H1 (cell line): ENCODE data around the gene OGDH. TPM values are rescaled to one million over a fixed set of nuclear protein-coding genes. Genes with fewer than 3 reads are reported as not detected.
"Not testable (repeated sequence)": the region's sequence is repeated elsewhere in the genome, so short reads cannot be mapped to it uniquely, and the experiment has no call there.

Source experiments
- CTCF ChIA-PET: fragments of 300-600 bp; sonication (Branson Sonifier 250); formaldehyde crosslinking; loops from one replicate; lab custom pipeline; 2021; ENCODE audit not compliant: partially characterized antibody; lab: Charles Lee
- POLR2A ChIA-PET: fragments of 300-600 bp; sonication (Branson Sonifier 250); formaldehyde crosslinking; loops from one replicate; lab custom pipeline; 2021; ENCODE audit warnings: inconsistent platforms; ENCODE audit not compliant: partially characterized antibody; lab: Charles Lee
- DNase-seq, 2 experiments: peaks; one replicate each; pipeline versions ENCODE4 v3.0.0 to v3.0.0-alpha.2; 2010 to 2022; ENCODE audit warnings: low spot score in 2 of 2, low read depth in 1 of 2, mixed read lengths in 1 of 2
- FAIRE-seq: peaks from 2 replicates; lab custom pipeline; 2011; peaks lifted over from hg19 to GRCh38; lab: Jason Lieb, UNC
- H2AFZ ChIP-seq: 2 replicates; pipeline ENCODE4 v1.8.1; 2012; ENCODE audit warnings: low read length, inconsistent platforms
- H2AK5ac ChIP-seq: 2 replicates; pipeline ENCODE4 v1.6.1; 2013; ENCODE audit warnings: low read depth, low read length
- H2BK120ac ChIP-seq: replicated peaks from 2 replicates; pipeline ENCODE3; 2013; ENCODE audit warnings: low read depth, low read length, inconsistent platforms
- H2BK12ac ChIP-seq: 2 replicates; pipeline ENCODE4 v1.6.1; 2013; ENCODE audit warnings: low read depth, low read length
- H2BK15ac ChIP-seq: 2 replicates; pipeline ENCODE4 v1.6.1; 2013; ENCODE audit warnings: low read length
- H2BK20ac ChIP-seq: 2 replicates; pipeline ENCODE4 v1.6.1; 2013; ENCODE audit warnings: low read length
- H2BK5ac ChIP-seq: 2 replicates; pipeline ENCODE4 v1.6.1; 2013; ENCODE audit warnings: low read depth, low read length
- H3K14ac ChIP-seq: 2 replicates; pipeline ENCODE4 v1.6.1; 2013; ENCODE audit warnings: inconsistent platforms; ENCODE audit not compliant: insufficient read length
- H3K18ac ChIP-seq: 2 replicates; pipeline ENCODE4 v1.6.1; 2013; ENCODE audit warnings: low read length; ENCODE audit errors: extremely low read depth
- H3K23ac ChIP-seq: 2 replicates; pipeline ENCODE4 v1.6.1; 2013; ENCODE audit warnings: inconsistent platforms; ENCODE audit not compliant: insufficient read length
- H3K23me2 ChIP-seq: 2 replicates; pipeline ENCODE4 v1.6.1; 2013; ENCODE audit warnings: low read depth, low read length
- H3K27ac ChIP-seq: 2 replicates; pipeline ENCODE4 v1.6.1; 2011; ENCODE audit warnings: low read depth, low read length, inconsistent platforms
- H3K27me3 ChIP-seq, 4 experiments: replicated peaks in 1 of 4; 1 replicate in 1 of 4; 2 replicates in 3 of 4; pipeline versions ENCODE4 v1.6.1 to v1.8.1; 2011 to 2013; ENCODE audit warnings: low read length in 3 of 4, mild to moderate bottlenecking in 3 of 4, inconsistent platforms in 2 of 4, mixed read lengths in 2 of 4, moderate library complexity in 1 of 4; ENCODE audit not compliant: control insufficient read depth in 3 of 4, insufficient read depth in 3 of 4; ENCODE audit errors: extremely low read depth in 1 of 4
- H3K36me3 ChIP-seq, 4 experiments: 2 replicates each; pipeline versions ENCODE4 v1.6.1 to v1.8.1; 2011 to 2013; ENCODE audit warnings: mild to moderate bottlenecking in 4 of 4, low read length in 3 of 4, moderate library complexity in 2 of 4, control low read depth in 1 of 4, inconsistent platforms in 1 of 4; ENCODE audit not compliant: insufficient read depth in 4 of 4, control insufficient read depth in 2 of 4
- H3K4ac ChIP-seq: replicated peaks from 2 replicates; pipeline ENCODE3; 2013; ENCODE audit warnings: low read length, low read depth, mixed read lengths, inconsistent platforms; ENCODE audit not compliant: insufficient read length
- H3K4me1 ChIP-seq, 4 experiments: replicated peaks in 1 of 4; 1 replicate in 1 of 4; 2 replicates in 3 of 4; pipeline versions ENCODE4 v1.6.1 to v1.8.1; 2011 to 2013; ENCODE audit warnings: low read length in 3 of 4, inconsistent platforms in 2 of 4, mixed read lengths in 1 of 4; ENCODE audit not compliant: insufficient read depth in 4 of 4, control insufficient read depth in 3 of 4
- H3K4me2 ChIP-seq, 2 experiments: 2 replicates each; pipeline versions ENCODE4 v1.6.1 to v1.8.1; 2011 to 2013; ENCODE audit warnings: low read depth in 2 of 2, low read length in 2 of 2, control low read depth in 1 of 2, inconsistent platforms in 1 of 2, mild to moderate bottlenecking in 1 of 2; ENCODE audit not compliant: insufficient read depth in 1 of 2
- H3K4me3 ChIP-seq, 4 experiments: fragments of 200-600, 300-600 bp in 1 of 4; sonication (generic), shearing (Covaris generic), sonication (Bioruptor Twin) in 1 of 4; 2 replicates each; pipeline versions ENCODE4 v1.5.1 to v1.8.1; 2011 to 2016; ENCODE audit warnings: low read length in 4 of 4, low read depth in 3 of 4, control low read depth in 2 of 4, inconsistent platforms in 2 of 4, mild to moderate bottlenecking in 2 of 4, mixed read lengths in 1 of 4, moderate library complexity in 1 of 4; ENCODE audit not compliant: insufficient read depth in 2 of 4; ENCODE audit errors: extremely low read depth in 1 of 4
- H3K56ac ChIP-seq: replicated peaks from 2 replicates; pipeline ENCODE3; 2013; ENCODE audit warnings: low read depth, mild to moderate bottlenecking, mixed read lengths, low read length, inconsistent platforms; ENCODE audit not compliant: insufficient read length
- H3K79me1 ChIP-seq: 2 replicates; pipeline ENCODE4 v1.6.1; 2013; ENCODE audit warnings: low read depth, low read length, control low read depth
- H3K79me2 ChIP-seq, 2 experiments: 2 replicates each; pipeline versions ENCODE4 v1.6.1 to v1.8.1; 2012 to 2013; ENCODE audit warnings: low read length in 2 of 2, mild to moderate bottlenecking in 2 of 2, inconsistent platforms in 1 of 2; ENCODE audit not compliant: insufficient read depth in 2 of 2, control insufficient read depth in 1 of 2
- H3K9ac ChIP-seq, 4 experiments: replicated peaks in 1 of 4; 1 replicate in 1 of 4; 2 replicates in 3 of 4; pipeline versions ENCODE4 v1.6.1 to v1.8.1; 2011 to 2013; ENCODE audit warnings: low read depth in 3 of 4, low read length in 3 of 4, control low read depth in 2 of 4, mild to moderate bottlenecking in 2 of 4, moderate library complexity in 2 of 4, inconsistent platforms in 1 of 4; ENCODE audit errors: extremely low read depth in 1 of 4
- H3K9me3 ChIP-seq, 2 experiments: 2 replicates each; pipeline versions ENCODE4 v1.6.1 to v1.8.1; 2012 to 2013; ENCODE audit warnings: mild to moderate bottlenecking in 2 of 2, moderate library complexity in 2 of 2, control low read depth in 1 of 2, inconsistent platforms in 1 of 2, low read depth in 1 of 2, low read length in 1 of 2, mixed read lengths in 1 of 2; ENCODE audit not compliant: insufficient read depth in 2 of 2
- H4K20me1 ChIP-seq, 2 experiments: replicated peaks in 1 of 2; 2 replicates each; pipeline versions ENCODE3 to v1.8.1; 2011 to 2013; ENCODE audit warnings: inconsistent platforms in 2 of 2, low read length in 2 of 2, mild to moderate bottlenecking in 1 of 2; ENCODE audit not compliant: insufficient read depth in 2 of 2, control insufficient read depth in 1 of 2
- H4K5ac ChIP-seq: 2 replicates; pipeline ENCODE4 v1.6.1; 2013; ENCODE audit warnings: low read length, low read depth, mixed read lengths, inconsistent platforms; ENCODE audit not compliant: insufficient read length
- H4K8ac ChIP-seq: 2 replicates; pipeline ENCODE4 v1.8.0; 2013; ENCODE audit warnings: mild to moderate bottlenecking, moderate library complexity, low read length, inconsistent platforms; ENCODE audit not compliant: insufficient read depth; ENCODE audit errors: extremely low read depth
- H4K91ac ChIP-seq: replicated peaks from 2 replicates; pipeline ENCODE3; 2013; ENCODE audit warnings: low read length, mixed read lengths, inconsistent platforms; ENCODE audit not compliant: insufficient read length
- CTCF ChIP-seq, 3 experiments: IDR thresholded peaks; 1 replicate in 2 of 3; 2 replicates in 1 of 3; pipeline versions ENCODE4 v1.5.1 to v1.6.1; 2011; ENCODE audit warnings: low read length in 3 of 3, mild to moderate bottlenecking in 3 of 3, inconsistent platforms in 2 of 3, low read depth in 1 of 3, moderate library complexity in 1 of 3; ENCODE audit not compliant: insufficient read depth in 1 of 3; ENCODE audit errors: control extremely low read depth in 1 of 3
- MAX ChIP-seq: IDR thresholded peaks from 2 replicates; pipeline ENCODE4 v1.6.1; 2012; ENCODE audit warnings: inconsistent platforms
- WGBS, 2 experiments: shearing (Covaris generic) in 1 of 2; methylation state at CpG; one replicate each; pipeline versions ENCODE4 v1.1.6 to v1.1.7; 2013 to 2015; ENCODE audit warnings: low lambda C conversion rate in 2 of 2, mixed read lengths in 2 of 2, inconsistent platforms in 1 of 2, low coverage in 1 of 2, missing lambda C conversion rate in 1 of 2; ENCODE audit not compliant: insufficient replicate concordance in 2 of 2, insufficient coverage in 1 of 2, insufficient read length in 1 of 2; ENCODE audit errors: extremely low coverage in 1 of 2, missing lambda C conversion rate in 1 of 2; 5-methylcytosine and 5-hydroxymethylcytosine counted together
- polyA plus RNA-seq, 7 experiments: library from polyadenylated mRNA; depleted of rRNA in 3 of 7; stranded (reverse) in 5 of 7; unstranded in 2 of 7; fragments of >200 nt in 5 of 7; fragments of 200-250 nt in 2 of 7; gene quantifications; 1 replicate in 5 of 7; 2 replicates in 1 of 7; 4 replicates in 1 of 7; pipeline versions ENCODE4 v1.2.1 to v1.2.3, GENCODE V29; 2011 to 2013; ENCODE audit warnings: missing spikeins in 2 of 7, mixed read lengths in 2 of 7
- total RNA-seq: library from RNA; stranded (reverse); fragmentation: NEBNext Ultra II Directional; extraction: Animal tissue kit (Norgen Biotek cat#: 25700); gene quantifications from 2 replicates; pipeline ENCODE4 v1.2.1, GENCODE V29; 2021

OGDH gene
- total and polyA plus RNA-seq, 2 of the 8 experiments (the other 6 are each of a cell fraction or from before 2014, with no cell fraction given): 71.6 to 91.6 TPM

GRCh38 chr7:44595934-44596635, 10.3 kb upstream of the OGDH start (continued):
- TF ChIP-seq MAX (no peak), CTCF (IDR thresholded peaks at IDR 0.05; ENCODE audit: control extremely low read depth in 1 of 3, insufficient read depth in 1 of 3, low read depth in 1 of 3, low read length in 3 of 3) (no peak)
- TF ChIP-seq, all 59 proteins: peak for 0

GRCh38 chr7:44597181-44597580, 9.2 kb upstream of the OGDH start:
- not testable (repeated sequence) for H3K9ac ChIP-seq, H3K18ac ChIP-seq, H3K4me2 ChIP-seq, FAIRE-seq, H3K23ac ChIP-seq, H3K36me3 ChIP-seq, H3K79me1 ChIP-seq, H4K8ac ChIP-seq, H3K27ac ChIP-seq, DNase-seq, H3K79me2 ChIP-seq, H4K5ac ChIP-seq, H2BK120ac ChIP-seq, H2BK20ac ChIP-seq, H3K9me3 ChIP-seq, H2BK5ac ChIP-seq, H3K4me1 ChIP-seq, H2AFZ ChIP-seq, H3K14ac ChIP-seq, H3K4me3 ChIP-seq, H4K20me1 ChIP-seq, H2BK15ac ChIP-seq, H3K4ac ChIP-seq, H4K91ac ChIP-seq, H3K23me2 ChIP-seq, H2AK5ac ChIP-seq, H2BK12ac ChIP-seq, H3K56ac ChIP-seq, H3K27me3 ChIP-seq
- CTCF ChIA-PET: interaction anchor here (0.6 to 1.3 kb wide), 3 partner anchors 32 to 1305 kb away, joined by 3 read pairs; no protein-coding TSS in a partner anchor
- POLR2A ChIA-PET: interaction anchor here (1.5 kb wide), 1 partner anchor 15 kb away, joined by 6 read pairs; the partner anchor contains the start of gene TMED4
- 63% methylated on average over 7 of the region's 8 CpGs; no CpG with 5 or more reads in 1 of the 2 experiments for WGBS, 2 experiments
